Nephron progenitor cell (in vitro differentiated cells): ENCODE measurements around the gene SLC47A1.
"Not testable (repeated sequence)": the region's sequence is repeated elsewhere in the genome, so short reads cannot be mapped to it uniquely, and the experiment has no call there.

Experiments
- DNase-seq: peaks from one replicate; pipeline ENCODE4 v3.0.0; 2021
- H3K27ac Mint-ChIP-seq: 2 replicates; pipeline ENCODE4 v1.8.0; 2021; ENCODE audit warnings: mild to moderate bottlenecking, moderate library complexity, mixed read lengths
- H3K27me3 Mint-ChIP-seq: 2 replicates; pipeline ENCODE4 v1.8.0; 2021; ENCODE audit warnings: mild to moderate bottlenecking, low read depth, mixed read lengths; ENCODE audit not compliant: poor library complexity
- H3K36me3 Mint-ChIP-seq: 2 replicates; pipeline ENCODE4 v1.8.0; 2021; ENCODE audit warnings: low read depth, mixed read lengths
- H3K4me1 Mint-ChIP-seq: 2 replicates; pipeline ENCODE4 v1.8.0; 2021; ENCODE audit warnings: mixed read lengths
- H3K4me3 Mint-ChIP-seq: 2 replicates; pipeline ENCODE4 v1.8.0; 2021; ENCODE audit warnings: mild to moderate bottlenecking, moderate library complexity, mixed read lengths
- H3K9me3 Mint-ChIP-seq: 2 replicates; pipeline ENCODE4 v1.8.0; 2021; ENCODE audit warnings: mild to moderate bottlenecking, moderate library complexity, mixed read lengths
- CTCF ChIP-seq: fragments of 200-600 bp; sonication (generic); IDR thresholded peaks from 2 replicates; pipeline ENCODE4 v1.5.0; 2021; ENCODE audit warnings: antibody characterized with exemption

SLC47A1 gene

DNA sequence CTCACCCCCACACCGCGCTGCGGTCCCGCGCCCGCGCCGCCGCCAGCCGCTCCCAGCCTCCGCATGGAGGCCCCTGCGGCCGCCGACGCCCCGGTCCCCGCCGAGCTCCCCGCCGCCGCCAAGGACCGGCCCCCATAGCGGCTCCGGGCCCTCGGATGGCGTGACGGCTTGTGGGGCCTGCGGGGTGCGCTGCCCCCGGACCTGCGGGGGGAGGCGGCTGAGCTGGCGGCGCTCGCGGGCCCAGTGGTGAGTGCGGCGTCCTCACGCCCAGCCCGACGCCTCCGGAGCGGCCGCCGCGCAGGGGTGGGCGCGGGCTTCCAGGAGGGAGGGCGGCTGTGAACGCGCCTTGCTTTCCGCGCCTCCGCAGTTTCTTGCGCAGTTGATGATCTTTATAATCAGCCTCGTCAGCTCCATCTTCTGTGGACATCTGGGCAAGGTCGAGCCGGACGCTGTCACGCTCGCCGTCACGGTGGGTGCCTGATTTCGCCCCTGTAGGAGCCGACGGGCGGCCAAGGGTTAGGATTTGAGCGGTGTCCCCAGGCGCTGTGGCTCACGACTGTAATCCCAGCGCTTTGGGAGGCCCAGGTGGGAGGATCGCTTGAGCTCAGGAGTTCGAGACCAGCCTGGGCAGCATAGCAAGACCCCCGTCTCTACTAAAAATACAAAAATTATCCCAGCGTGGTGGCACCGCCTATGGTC lies 46.4 kb downstream of the SLC47A1 start:
- Mint-ChIP-seq H3K4me1 (no peaks in the 10 kb centered on the region), H3K27me3 (peaks cover 57% of the 10 kb centered on the region), H3K36me3 (no peaks in the 10 kb centered on the region), H3K9me3 (no peaks in the 10 kb centered on the region), H3K27ac (no peak overlapping the region), H3K4me3 (peak overlapping the region; percentile 86)
- peak; percentile 56 for DNase-seq
- TF ChIP-seq CTCF, result no peak

GRCh38 chr17:19580566-19580920 lies 46.9 kb downstream of the SLC47A1 start:
- H3K36me3 Mint-ChIP-seq, H3K27ac Mint-ChIP-seq, H3K9me3 Mint-ChIP-seq, H3K4me1 Mint-ChIP-seq, DNase-seq: not testable (repeated sequence)
- Mint-ChIP-seq H3K4me3 (peak overlapping the region; percentile 86), H3K27me3 (peaks cover 57% of the 10 kb centered on the region)

GRCh38 chr17:19582152-19582551 lies 48.5 kb downstream of the SLC47A1 start:
- H3K27ac Mint-ChIP-seq, DNase-seq, H3K4me1 Mint-ChIP-seq, H3K36me3 Mint-ChIP-seq, H3K9me3 Mint-ChIP-seq, H3K4me3 Mint-ChIP-seq: not testable (repeated sequence)
- peaks cover 51% of the 10 kb centered on the region for H3K27me3 Mint-ChIP-seq

DNA sequence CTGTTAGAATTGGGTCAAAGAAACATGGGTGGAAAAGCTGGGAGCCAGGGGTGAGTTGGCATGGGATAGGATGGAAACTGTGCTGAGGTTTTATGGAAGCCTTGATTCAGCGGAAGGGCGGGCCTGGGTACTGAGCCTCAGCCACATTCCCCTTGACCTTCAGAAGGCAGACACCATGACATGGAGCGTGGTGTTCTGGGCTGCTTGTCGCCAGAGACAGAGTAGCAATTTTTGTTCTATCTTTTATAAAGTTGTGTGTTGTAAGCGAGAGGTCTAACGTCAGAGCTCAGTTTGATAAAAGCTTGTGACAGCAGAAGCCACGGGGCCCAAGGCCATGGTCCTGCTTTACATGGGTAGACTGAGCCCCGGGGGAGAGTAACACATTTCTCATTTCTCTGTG lies 50.2 kb downstream of the SLC47A1 start:
- Mint-ChIP-seq H3K4me3 (no peak overlapping the region), H3K27me3 (peaks cover 34% of the 10 kb centered on the region), H3K9me3 (no peaks in the 10 kb centered on the region), H3K4me1 (no peaks in the 10 kb centered on the region), H3K36me3 (no peaks in the 10 kb centered on the region), H3K27ac (no peak overlapping the region)
- DNase-seq, result no peak
- TF ChIP-seq CTCF, result no peak

DNA sequence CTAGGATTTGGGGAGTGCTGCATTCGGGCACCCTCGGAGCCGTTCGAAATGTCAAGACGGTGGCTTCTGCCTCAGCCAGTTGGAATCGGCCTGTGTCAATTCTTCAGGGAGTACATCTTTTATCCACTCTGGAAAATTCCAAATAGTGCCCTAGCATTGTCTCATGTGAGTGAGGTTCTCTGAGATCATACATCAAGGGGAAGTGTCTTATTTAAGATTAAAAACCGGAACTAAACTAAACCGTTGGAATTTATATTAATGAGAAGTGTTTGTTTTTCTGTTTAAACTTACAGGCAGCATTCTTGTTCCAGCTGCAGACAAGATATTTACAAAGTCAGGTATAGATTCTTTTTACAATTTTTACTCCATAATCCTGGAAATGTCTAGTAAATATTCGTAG lies 56.8 kb downstream of the SLC47A1 start:
- Mint-ChIP-seq H3K4me1 (no peaks in the 10 kb centered on the region), H3K9me3 (no peaks in the 10 kb centered on the region), H3K27me3 (peaks cover 6% of the 10 kb centered on the region), H3K36me3 (no peaks in the 10 kb centered on the region), H3K4me3 (no peak overlapping the region), H3K27ac (no peak overlapping the region)
- DNase-seq, result no peak
- no peak for TF ChIP-seq CTCF

- Mint-ChIP-seq H3K27ac (no peak overlapping the region), H3K9me3 (no peaks in the 10 kb centered on the region), H3K27me3 (peaks cover 12% of the 10 kb centered on the region), H3K4me3 (no peak overlapping the region), H3K36me3 (no peaks in the 10 kb centered on the region), H3K4me1 (no peaks in the 10 kb centered on the region)
- no peak for TF ChIP-seq CTCF
- DNase-seq, result no peak
Measured at GRCh38 chr17:19590912-19591551, 57.4 kb downstream of the SLC47A1 start.

DNA sequence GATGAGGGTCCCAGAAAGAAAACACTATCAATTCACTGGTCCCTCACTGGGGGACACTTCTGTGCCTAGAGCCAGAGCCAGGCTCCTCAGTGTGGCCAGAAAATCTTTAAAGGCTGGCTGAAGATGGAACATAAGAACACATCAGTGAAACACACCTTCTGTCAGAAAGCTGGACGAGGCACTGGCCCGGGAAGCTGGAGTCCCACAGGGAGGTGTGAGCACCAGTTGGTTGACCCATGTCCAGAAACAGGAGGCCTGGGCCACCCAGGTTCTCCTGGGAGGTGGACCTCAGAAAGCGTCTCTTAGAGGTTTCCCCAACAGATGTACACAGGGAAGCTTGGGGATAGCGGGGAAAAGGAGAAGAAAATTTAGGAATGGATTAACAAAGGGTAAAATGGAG lies 58.7 kb downstream of the SLC47A1 start:
- no peak overlapping the region for H3K4me3 Mint-ChIP-seq
- no peak overlapping the region for H3K27ac Mint-ChIP-seq
- peaks cover 20% of the 10 kb centered on the region for H3K27me3 Mint-ChIP-seq
- no peak for DNase-seq
- H3K4me1 Mint-ChIP-seq, result no peaks in the 10 kb centered on the region
- no peak for TF ChIP-seq CTCF
- no peaks in the 10 kb centered on the region for H3K9me3 Mint-ChIP-seq
- H3K36me3 Mint-ChIP-seq, result no peaks in the 10 kb centered on the region
